ENCODE measurements around the gene POU6F2.

- TF ChIP-seq CTCF (IDR thresholded peaks at IDR 0.05; ENCODE audit: low read depth, low read length, poor library complexity, severe bottlenecking): no peak
- TF ChIP-seq EZH2phosphoT487 (IDR thresholded peaks at IDR 0.05; ENCODE audit: borderline replicate concordance, low read length): no peak
Measured at GRCh38 chr7:39460486-39460885, 482.8 kb downstream of the POU6F2 start.

Measured in DOHH2 (cell line).